NCI-H526 (cell line): Measurements from ENCODE around the gene LAMB4.

Source experiments
- DNase-seq, 2 experiments: peaks; one replicate each; lab custom pipeline; 2025; lab: John Stamatoyannopoulos, UW

The LAMB4 gene

GRCh38 chr7:108012499-108013430, 117.4 kb downstream of the LAMB4 start:
- no peak for DNase-seq

GRCh38 chr7:108010377-108010776, 119.8 kb downstream of the LAMB4 start:
- DNase-seq, result no peak

- DNase-seq, result no peak
These were observed 120.3 kb downstream of the LAMB4 start for GRCh38 chr7:108009873-108010272.

GRCh38 chr7:108008827-108009226, 121.3 kb downstream of the LAMB4 start:
- DNase-seq, result no peak

GRCh38 chr7:108008240-108008639, 121.9 kb downstream of the LAMB4 start:
- no peak for DNase-seq

- DNase-seq, result no peak
These were observed 122.4 kb downstream of the LAMB4 start for GRCh38 chr7:108007762-108008161.

- DNase-seq, result no peak
These were observed 122.9 kb downstream of the LAMB4 start for GRCh38 chr7:108007261-108007660.

GRCh38 chr7:108004220-108005142, 125.7 kb downstream of the LAMB4 start:
- peak in 1 of 2 experiments; percentile 38 for DNase-seq

GRCh38 chr7:108003599-108003935, 126.6 kb downstream of the LAMB4 start:
- no peak for DNase-seq

GRCh38 chr7:108002726-108003598, 127.2 kb downstream of the LAMB4 start, which contains the start of gene LAMB1:
LAMB1 (minus strand) TSS chr7:108003161; CDS start chr7:108002885, 276 bp downstream.
- peak; percentile 30 to 76 for DNase-seq

- DNase-seq, result peak in 1 of 2 experiments; percentile 76
These were observed 128.1 kb downstream of the LAMB4 start for GRCh38 chr7:108001764-108002725.

GRCh38 chr7:108000875-108001763, 129.0 kb downstream of the LAMB4 start:
- DNase-seq, result peak in 1 of 2 experiments; percentile 67

GRCh38 chr7:107999779-108000560, 130.2 kb downstream of the LAMB4 start:
- no peak for DNase-seq

GRCh38 chr7:107998660-107999480, 131.3 kb downstream of the LAMB4 start:
- no peak for DNase-seq

- no peak for DNase-seq
These were observed 132.0 kb downstream of the LAMB4 start for GRCh38 chr7:107998150-107998549.

GRCh38 chr7:107996072-107996882, 133.9 kb downstream of the LAMB4 start:
- no peak for DNase-seq
